ENCODE results near the gene TRERF1.
"Not testable (repeated sequence)": the region's sequence is repeated elsewhere in the genome, so short reads cannot be mapped to it uniquely, and the experiment has no call there.

Gene TRERF1

DNA sequence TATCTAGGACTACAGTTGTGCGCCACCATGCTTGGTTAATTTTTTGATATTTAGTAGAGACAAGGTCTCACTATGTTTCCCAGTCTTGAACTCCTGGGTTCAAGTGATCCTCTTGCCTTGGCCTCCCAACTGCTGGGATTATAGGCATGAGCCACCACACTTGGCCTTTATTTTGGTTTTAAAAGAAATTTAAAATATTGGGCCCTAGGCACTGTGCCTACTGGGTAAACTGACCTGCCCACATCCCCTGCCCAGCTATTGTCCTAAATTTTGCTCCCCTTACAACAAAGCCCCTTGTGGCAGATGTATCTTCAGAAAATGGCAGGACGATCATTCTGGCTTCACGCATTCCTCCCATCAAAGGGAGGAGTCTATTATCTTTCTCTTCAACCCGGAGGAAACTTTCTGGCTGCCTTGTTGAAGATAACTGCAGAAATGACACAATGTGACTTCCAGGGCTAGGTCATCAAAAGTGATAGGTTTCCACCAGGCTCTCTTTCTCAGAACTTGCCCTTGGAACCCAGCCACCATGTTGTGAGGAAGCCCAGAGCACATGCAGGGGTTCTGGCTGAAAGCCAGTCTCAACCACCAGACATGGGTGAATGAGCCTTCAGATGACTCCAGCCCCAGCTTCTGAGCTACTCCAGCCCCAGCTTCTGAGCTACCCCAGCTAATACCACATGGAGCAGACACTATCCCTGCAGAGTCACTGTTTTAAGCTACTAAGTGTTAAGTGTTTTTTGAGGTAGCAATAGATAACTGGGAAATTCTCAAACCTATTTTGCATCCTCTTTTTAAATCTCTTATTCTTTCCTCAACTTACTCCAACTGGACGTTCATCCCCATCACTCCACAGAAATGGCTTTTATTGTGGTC is 252.4 kb downstream of the TRERF1 start:
- no peak for DNase-seq (ENCODE audit: low read depth in 1 of 2, low spot score in 1 of 2)

DNA sequence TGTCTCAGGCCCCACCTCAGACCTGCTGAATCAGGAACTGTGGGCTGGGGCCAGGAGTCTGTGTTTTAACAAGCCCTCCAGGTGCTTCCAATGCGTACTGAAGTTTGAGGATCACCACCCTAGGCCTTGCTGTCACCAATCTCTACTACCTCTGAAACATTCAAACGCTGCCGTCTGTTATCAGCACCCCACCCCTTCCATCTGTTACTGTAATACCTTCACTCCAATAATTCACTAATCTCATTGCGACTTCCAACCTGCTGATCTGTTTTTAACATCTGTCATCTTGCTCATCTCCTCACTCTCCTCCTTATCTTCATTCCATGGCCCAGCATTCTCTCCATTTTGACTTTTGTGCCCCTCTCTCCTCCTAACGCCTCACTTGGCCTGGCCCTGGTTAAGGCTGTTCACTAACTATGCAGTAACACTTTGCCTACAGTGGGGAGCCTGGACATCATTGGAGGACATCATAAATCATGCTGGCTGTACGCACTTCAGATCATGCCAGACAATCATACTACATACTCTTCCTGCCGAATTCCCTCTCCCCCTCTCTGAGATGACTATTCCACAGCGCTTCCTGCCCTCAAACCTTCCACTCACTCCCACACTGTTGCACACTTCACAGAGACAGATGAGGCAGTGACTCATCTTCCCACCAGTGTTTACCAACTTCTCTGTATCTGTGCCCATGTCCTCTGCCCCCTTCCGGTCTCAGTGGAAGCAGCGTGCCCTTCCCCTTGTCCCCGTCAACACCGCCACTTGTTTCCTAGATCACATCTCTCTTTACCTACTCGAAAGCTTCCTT is 254.0 kb downstream of the TRERF1 start:
- no peak for DNase-seq (ENCODE audit: low read depth in 1 of 2, low spot score in 1 of 2)

DNA sequence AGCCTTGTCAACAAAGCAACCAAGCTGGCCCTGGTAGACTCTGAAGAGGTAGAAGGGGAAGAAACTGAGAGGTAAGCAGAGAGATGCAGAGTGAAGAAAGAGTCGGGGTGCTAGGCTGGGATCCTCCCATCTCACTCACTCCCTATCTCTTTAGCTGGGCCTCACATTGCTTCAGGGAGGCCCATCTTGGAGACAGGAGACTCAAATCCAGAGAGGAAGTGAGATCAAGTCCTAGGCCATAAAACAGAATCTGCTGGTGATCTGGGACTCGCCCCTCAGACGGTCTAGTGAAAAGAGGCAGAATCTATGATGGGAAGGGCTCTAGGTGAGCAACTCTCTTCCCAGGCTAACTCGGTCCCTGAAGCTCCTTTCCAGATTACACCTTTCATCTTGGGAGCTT is 256.3 kb downstream of the TRERF1 start:
- DNase-seq (ENCODE audit: low read depth in 1 of 2, low spot score in 1 of 2), result no peak

DNA sequence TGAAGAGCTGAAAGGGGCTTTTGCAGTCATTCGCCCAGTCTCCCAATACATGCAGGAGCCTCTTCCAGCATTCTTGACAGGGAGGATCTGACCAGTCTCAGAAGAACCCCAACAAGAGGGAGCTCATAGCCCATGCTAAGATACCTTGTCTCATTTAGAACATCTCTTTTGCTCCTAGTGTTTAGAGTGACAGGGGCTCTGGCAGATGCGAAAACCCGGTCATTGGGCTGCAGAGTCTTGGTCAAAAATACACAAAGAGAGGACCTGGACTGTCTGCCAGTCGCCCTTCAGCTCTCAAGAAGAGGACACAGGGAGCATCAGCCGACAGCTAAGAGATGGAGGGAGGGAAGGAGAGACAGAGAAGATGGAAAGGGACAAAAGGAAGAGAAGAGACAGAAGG is 257.7 kb downstream of the TRERF1 start:
- DNase-seq (ENCODE audit: low read depth in 1 of 2, low spot score in 1 of 2), result no peak

- no peak for DNase-seq (ENCODE audit: low read depth in 1 of 2, low spot score in 1 of 2)
These were observed 258.2 kb downstream of the TRERF1 start for GRCh38 chr6:42193491-42193894.

DNA sequence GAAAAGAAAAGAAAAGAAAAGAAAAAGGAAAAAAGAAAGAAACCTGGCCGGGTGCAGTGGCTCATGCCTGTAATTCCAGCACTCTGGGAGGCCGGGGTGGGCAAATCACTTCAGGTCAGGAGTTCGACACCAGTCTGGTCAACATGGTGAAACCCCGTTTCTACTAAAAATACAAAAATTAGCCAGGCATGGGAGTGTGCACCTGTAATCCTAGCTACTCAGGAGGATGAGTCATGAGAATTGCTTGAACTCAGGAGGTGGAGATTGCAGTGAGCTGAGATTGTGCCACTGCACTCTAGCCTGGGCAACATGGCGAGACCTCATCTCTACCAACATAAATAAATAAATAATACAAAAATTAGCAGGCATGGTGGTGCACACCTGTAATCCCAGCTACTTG is 259.3 kb downstream of the TRERF1 start:
- not testable (repeated sequence) for DNase-seq (ENCODE audit: low read depth in 1 of 2, low spot score in 1 of 2)

- DNase-seq (ENCODE audit: low read depth in 1 of 2, low spot score in 1 of 2), result no peak
These were observed 261.1 kb downstream of the TRERF1 start for GRCh38 chr6:42190554-42191183.

GRCh38 chr6:42188406-42188805 is 263.3 kb downstream of the TRERF1 start:
- DNase-seq (ENCODE audit: low read depth in 1 of 2, low spot score in 1 of 2), result no peak

DNA sequence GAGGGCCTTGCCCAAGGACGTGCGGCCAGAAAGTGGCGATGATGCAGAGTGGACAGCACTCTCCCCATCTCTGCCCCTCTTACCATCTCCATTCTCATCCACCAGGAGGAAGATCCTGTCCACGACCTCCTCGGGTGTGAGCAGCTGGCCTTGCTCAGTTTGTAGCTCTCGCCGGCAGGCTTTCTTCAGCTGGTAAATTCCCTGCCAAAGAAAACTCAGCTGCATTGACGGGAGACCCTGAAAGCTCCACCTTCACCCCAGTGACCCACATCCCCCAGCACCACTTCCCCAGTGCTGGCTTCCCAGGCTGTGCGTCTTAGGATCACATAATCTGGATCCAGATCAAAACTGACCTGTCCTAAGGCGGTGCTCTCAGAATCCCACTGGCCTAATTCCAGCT is 266.1 kb downstream of the TRERF1 start:
- no peak for DNase-seq (ENCODE audit: low read depth in 1 of 2, low spot score in 1 of 2)

GRCh38 chr6:42184475-42184874 is 267.3 kb downstream of the TRERF1 start:
- no peak for DNase-seq (ENCODE audit: low read depth in 1 of 2, low spot score in 1 of 2)

DNA sequence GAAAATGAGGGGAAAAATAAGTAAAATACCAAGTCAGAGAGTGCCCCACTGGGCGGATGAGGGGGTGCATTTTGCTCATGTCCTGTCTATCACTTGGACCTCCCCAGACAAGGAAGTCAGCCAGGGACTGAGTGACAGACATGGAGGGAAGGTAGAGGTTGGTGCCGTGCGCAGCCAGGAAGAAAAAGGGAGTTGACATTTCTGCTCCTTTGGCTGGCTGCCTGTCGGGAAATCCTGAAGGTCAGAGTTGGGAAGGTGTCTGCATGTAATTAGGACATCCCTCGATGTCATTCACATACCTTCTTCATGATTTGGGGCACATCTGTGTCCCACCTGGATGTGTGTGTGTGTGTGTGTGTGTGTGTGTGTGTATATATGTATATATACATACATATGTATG is 269.6 kb downstream of the TRERF1 start:
- no peak for DNase-seq (ENCODE audit: low read depth in 1 of 2, low spot score in 1 of 2)

- DNase-seq (ENCODE audit: low read depth in 1 of 2, low spot score in 1 of 2), result no peak
These were observed 271.8 kb downstream of the TRERF1 start for GRCh38 chr6:42179945-42180313.

DNA sequence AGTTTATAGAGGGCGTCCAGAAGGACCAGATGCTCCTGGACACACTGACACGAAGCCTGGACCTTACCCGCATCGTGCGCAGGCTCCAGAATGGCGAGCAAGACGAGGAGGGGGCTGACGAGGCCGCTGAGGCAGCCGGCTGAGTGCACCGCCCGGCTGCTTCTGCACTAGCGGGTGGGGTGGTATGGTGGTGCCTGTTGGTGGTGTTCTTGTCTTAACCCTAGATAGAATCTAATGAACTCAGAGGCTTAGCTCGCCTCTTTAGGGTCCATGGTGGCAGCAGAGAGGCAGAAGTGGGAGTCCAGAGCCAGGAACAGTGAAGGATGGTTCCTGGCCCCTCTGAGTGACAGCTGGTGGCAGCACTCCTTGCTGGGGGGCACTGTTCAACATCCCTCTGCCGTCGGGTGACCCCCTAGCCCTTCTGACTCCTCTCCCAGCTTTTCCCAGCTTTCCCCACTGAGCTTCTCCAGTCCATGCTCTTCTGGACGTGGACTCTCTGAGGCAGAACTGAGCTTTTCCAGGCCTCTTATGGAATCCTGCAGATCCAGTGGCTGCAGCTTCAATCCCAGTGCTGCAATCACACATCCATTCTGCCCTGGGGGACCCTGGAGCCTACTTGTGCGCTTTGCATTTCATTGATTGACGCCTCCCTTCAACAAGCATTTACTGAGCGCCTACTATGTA is 272.3 kb downstream of the TRERF1 start:
- DNase-seq (ENCODE audit: low read depth in 1 of 2, low spot score in 1 of 2), result no peak

DNA sequence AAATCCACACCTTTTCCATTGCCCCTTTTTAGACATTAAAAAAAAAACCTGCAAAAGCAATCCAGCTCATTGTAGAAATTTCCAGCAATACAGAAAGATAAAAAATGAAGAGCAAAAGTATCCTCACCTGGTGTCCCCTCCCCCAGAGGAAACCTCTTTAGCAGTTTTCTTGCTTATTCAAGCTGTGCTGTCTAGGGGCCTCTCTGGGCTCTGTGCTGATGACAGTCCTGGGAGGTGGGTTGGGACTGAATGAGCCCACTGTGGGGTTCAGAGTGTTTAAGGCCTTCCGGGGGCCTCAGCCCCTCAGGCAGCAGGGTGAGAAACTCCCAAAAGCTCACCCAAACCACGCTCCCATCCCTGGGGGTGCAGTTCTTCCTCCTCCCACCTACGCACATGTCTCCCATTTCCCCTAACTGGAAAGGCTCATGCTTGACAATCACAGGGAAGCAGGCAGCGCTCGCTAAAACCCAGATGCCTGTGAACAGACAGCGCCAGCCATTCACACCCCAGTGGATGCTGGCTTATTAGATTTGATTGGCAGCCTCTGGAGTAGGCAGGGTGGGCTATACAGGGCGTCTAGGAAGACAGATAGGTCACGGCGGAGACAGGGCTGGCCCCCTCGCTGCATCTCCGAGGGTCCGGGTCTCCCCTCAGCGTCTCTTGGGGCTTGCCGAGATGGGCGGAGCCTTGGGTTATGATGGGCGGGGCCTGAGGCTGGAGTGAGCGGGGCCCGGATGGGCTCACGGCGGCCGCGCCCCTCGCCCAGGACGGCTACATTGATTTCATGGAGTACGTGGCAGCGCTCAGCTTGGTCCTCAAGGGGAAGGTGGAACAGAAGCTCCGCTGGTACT is 274.0 kb downstream of the TRERF1 start:
- DNase-seq (ENCODE audit: low read depth in 1 of 2, low spot score in 1 of 2), result no peak

DNA sequence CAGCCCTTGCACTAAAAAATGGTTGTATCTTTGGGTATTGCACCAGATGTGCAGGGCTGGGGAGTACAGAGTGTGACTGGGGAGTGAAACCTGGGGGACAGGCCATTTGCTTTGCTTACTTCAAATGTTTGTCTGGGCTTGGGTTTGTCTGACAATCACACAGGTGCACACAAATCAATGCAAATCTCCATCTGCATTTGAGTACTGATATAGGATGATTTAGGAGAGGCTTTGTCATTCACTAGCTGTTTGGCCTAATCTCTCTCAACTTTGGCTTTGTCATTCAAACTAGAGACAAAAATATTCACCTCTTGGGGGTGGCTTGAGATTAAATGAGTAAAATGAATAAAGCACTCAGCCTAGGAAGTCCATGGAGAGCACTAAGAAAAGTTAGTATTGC is 274.7 kb downstream of the TRERF1 start:
- no peak for DNase-seq (ENCODE audit: low read depth in 1 of 2, low spot score in 1 of 2)

GRCh38 chr6:42175860-42176259 is 275.9 kb downstream of the TRERF1 start:
- no peak for DNase-seq (ENCODE audit: low read depth in 1 of 2, low spot score in 1 of 2)
